Activated T-cell treated with anti-CD3 and anti-CD28 coated beads for 1 hour (primary cell): ENCODE measurements around the gene RALGPS2.
"Not testable (repeated sequence)": the region's sequence is repeated elsewhere in the genome, so short reads cannot be mapped to it uniquely, and the experiment has no call there.

Source experiments
- DNase-seq: peaks from one replicate; pipeline ENCODE4 v3.0.0-alpha.2; 2020; ENCODE audit warnings: low read depth

Gene RALGPS2

GRCh38 chr1:178781533-178782330 lies 56.7 kb downstream of the RALGPS2 start:
- no peak for DNase-seq

DNA sequence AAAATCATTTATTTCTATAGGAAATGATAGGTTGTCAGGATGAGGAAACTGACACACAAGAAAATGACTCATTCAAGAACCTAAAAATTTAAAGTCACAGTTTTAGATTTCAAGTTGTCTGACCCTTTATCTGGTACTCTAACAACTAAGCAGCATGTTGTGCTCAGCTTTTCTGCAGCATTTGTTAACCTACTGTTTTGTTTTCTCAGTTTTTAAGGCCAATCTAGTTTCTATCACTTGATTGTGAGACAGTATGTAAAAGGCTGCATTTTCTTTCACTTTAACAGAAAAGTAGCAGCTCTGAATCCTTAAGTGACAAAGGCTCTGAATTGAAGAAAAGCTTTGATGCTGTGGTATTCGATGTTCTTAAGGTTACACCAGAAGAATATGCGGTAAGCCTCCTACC lies 59.1 kb downstream of the RALGPS2 start:
- no peak for DNase-seq

DNA sequence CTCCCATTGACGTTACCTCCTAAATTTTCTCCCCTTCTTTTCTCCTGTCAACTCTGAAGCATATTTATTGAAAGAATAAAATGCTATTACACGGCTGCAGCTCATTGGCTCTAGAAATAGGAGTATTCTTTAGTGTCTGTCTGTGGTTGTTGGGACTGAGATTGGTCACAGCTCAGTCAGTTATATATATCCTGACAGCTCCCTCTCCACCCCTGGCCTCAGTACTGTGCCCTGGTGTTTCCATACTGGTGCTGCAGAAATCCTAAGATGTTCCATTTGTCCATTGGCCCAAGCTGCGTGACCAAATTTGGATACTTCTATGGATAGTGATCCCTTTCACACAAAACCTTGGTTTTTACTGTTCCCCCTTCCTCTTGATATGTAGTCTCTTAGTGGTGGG lies 67.3 kb downstream of the RALGPS2 start:
- no peak for DNase-seq

- no peak for DNase-seq
Observed at GRCh38 chr1:178796013-178796412, 71.0 kb downstream of the RALGPS2 start.

DNA sequence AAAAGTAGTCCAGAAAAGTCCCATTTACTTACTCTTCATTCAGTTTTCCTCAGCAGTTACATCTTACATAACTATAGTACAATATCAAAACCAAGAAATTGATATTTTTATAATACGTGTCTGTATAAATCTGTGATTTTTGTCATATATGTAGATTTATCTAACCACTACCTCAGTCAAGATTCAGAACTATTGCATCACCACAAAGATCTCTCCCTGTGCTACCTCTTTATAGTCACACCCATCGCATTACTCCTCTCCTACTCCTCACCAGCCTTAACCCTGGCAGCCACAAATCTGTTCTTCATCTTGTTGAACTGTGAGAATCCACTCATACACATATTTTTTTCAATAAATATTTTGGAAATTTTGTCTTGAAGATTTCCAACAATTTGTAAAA lies 72.5 kb downstream of the RALGPS2 start:
- DNase-seq: no peak

DNA sequence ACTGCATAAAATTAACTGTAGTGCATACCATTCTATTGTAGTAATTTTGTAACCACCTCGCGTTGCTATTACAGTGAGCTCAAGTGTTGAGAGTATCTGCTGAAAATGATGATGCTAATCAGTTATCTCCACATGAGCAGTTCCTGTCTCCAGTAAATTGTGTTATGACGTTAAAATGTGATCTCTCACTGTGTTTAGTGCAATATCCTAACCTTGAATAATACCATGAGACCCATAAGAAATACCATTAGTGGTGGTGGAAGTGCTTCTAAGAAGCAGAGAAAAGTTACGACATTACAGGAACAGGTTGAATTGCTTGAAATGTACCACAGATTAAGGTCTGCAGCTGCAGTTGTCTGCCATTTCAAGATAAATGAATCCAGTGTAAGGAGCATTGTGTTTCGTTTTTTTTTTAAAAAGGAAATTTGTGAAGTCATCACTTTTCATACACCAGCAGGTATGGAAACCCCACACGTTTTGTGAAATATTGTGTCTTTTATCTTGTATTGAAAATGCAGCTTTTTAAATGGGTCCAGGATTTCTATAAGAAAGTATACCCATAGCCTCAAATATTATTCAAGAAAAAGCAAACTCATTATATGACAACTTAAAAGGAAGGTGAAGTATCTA lies 73.3 kb downstream of the RALGPS2 start:
- DNase-seq: no peak

DNA sequence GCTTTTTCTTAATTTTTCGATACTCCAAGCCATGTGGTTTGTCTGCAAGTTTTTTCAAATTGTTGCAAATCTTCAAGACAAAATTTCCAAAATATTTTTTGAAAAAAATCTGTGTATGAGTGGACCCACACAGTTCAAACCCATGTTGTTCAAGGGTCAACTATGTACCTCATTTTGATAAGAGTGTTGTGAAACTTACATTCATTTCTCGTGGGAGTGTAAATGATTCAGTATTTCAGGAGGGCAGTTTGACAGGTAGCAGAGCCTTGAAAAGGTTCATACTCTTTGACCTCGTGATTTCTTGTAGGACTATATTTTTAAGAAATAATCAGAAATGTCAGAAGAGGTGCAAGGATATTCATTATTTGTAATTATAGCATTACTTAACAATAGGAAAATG lies 77.8 kb downstream of the RALGPS2 start:
- DNase-seq: no peak

DNA sequence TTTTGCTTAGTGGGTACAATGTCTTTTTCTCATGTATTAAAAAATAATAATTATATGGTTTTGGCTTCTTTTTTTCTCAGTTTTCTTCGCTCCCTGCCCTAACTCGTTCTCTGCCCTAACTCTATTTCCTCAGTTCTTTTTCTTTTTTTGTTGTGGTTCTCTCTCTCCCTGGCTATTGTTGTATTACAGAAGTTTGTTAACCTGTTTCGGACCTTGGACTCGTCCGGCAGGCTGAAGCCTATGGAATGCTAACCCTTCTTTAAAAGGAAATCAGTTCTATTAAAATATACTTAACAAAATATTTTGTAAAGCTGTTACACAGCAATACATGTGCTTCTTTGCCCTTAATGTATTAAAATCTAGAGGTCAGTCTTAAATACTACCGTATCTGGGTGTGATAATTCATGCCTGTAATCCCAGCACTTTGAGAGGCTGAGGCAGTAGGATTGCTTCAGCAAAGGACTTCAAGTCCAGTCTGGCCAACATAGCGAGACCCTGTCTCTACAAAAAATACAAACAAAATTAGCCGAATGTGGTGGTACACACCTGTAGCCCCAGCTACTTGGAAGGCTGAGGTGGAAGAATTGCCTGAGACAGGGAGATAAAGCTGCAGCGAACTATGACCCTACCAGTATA lies 81.7 kb downstream of the RALGPS2 start:
- no peak for DNase-seq

GRCh38 chr1:178808529-178808928 lies 83.5 kb downstream of the RALGPS2 start:
- DNase-seq: no peak

DNA sequence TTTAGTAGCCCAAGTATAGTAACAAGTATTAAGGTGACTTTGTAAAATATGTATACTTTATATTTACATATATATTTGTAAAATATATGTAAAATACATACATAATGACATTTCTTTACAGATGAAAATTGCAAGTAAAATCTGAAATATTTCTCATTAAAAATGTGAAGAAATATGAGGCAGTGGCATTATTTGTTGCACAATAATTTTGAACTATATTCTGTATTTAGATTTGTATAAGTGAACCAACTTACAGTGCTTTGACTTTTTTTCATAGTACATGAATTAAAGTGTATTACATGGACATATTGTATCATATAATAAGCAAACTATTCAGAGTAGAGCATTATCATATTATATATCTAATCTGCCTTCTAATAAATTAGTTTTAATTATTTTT lies 85.5 kb downstream of the RALGPS2 start:
- no peak for DNase-seq

- DNase-seq: no peak
Observed at GRCh38 chr1:178818416-178818815, 93.4 kb downstream of the RALGPS2 start.

- no peak for DNase-seq
Observed at GRCh38 chr1:178819123-178819522, 94.1 kb downstream of the RALGPS2 start.

- no peak for DNase-seq
Observed at GRCh38 chr1:178821134-178821866, 96.3 kb downstream of the RALGPS2 start.

- no peak for DNase-seq
Observed at GRCh38 chr1:178825167-178825566, 100.1 kb downstream of the RALGPS2 start.

- no peak for DNase-seq
Observed at GRCh38 chr1:178844436-178844835, 119.4 kb downstream of the RALGPS2 start.

DNA sequence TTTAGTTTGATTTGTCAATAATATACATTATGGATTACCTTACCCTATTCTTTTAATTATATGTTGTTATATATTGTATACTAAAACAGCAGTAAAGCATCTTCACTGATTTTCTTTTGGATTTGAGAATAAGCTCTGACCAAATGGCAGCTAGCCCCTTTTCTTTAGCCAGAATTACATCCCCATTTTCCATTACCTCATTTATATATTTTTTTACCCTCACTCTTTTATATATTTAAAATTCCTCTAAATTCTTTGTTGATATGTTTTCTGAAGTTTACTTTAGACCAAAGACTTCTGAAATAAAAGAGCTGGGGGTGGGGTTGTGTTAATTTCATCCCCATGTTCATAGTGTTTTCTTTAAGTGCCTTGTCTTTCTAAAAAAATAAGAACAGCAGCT lies 121.3 kb downstream of the RALGPS2 start:
- no peak for DNase-seq

DNA sequence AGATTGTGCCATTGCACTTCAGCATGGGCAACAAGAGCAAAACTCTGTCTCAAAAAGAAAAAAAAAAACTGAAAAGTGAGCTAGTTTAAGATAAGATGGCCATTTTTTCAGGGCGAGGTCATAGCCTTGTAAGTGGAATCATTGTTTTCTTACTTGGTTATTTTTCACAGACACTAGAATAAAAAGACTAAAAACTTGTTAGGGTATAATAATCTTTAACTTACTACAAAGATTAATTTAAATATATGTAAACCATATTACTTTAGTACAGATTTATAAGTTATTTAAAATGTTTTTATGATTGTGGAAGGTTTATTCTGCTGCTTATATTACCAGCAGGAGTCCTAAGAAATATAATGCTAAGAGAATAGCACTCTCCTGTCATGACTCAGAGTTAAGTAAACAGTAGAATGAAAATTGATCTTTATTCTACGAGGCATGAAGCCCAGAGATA lies 122.4 kb downstream of the RALGPS2 start:
- DNase-seq: no peak

DNA sequence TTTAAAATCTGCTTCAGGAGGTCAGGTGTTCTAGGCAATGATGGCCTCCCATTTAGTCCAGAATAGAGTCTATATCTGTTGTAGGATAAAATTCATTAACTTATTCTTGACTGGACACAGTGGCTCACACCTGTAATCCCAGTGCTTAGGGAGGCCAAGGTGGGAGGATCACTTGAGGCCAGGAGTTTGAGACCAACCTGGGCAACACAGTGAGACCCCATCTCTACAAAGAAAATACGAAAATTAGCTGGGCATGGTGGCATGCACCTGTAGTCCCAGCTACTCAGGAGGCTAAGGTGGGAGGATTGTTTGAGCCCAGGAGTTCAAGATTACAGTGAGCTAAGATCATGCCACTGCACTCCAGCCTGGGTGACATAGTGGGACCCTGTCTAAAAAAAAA lies 122.9 kb downstream of the RALGPS2 start:
- DNase-seq: not testable (repeated sequence)

GRCh38 chr1:178849918-178850317 lies 124.9 kb downstream of the RALGPS2 start:
- DNase-seq: no peak

- DNase-seq: no peak
Observed at GRCh38 chr1:178857126-178857525, 132.1 kb downstream of the RALGPS2 start.

- DNase-seq: no peak
Observed at GRCh38 chr1:178862416-178862815, 137.4 kb downstream of the RALGPS2 start.

DNA sequence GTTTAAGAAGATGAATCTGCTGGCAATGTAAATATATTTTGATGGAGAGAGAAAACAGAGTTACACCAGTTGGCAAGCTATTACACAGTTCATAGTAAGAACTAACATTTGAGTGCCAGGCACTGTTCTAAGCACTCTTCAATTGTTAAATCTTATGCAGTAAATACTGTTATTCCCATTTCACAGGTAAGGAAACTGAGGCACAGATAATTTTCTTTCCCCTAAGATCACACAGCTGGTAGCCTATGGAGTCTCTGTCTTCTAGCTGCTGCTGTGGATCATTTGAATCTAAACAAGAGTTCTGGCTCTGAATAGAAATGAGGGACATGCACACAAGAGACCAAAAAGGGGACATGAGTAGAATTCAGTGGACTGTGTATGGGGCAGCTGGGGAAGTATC lies 137.8 kb downstream of the RALGPS2 start:
- no peak for DNase-seq

- DNase-seq: no peak
Observed at GRCh38 chr1:178864326-178864725, 139.3 kb downstream of the RALGPS2 start.
